ENCODE results near the gene SLC24A4.

SLC24A4 gene

DNA sequence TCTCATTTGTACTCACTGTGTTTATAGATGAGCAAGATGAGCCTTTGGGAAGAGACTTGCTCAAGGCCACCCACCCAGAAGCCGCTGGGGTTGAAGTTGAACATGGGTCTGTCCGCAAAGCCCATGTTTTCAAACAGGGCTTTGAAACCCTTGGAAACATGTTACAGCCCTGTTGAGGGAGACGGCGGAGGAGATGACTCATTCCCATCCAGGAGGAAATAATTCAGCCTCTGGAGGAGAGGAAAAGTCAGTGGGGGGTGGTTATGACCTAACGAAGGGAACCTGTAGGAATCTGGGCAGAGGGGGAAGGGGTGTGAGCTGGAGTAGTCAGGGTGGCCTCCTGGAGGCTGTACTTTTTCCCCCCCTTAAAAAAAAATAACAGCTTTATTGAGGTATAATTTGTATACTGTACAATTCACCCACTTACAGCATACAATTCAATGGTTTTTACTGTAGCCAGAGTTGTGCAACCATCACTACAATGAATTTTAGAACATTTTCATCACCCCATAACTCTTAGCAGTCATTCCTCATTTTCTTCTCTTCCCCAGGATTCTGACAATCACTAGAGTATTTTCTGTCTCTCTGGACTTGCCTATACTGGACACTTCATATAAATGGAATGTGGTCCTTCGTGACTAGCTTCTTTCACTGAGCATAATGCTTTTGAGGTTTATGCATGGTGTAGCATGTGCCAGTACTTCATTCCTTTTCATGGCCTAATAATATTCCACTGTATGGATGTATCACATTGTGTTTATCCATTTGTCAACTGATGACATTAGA, 188.7 kb downstream of the SLC24A4 start:
- Histone ChIP-seq H3K9me3 (ENCODE audit: control insufficient read depth, insufficient read depth, low read length) (no peaks in the 10 kb centered on the region), H3K36me3 (ENCODE audit: insufficient read depth, low read length) (no peaks in the 10 kb centered on the region), H3K9ac (ENCODE audit: low read depth, low read length) (no peak overlapping the region), H3K4me1 (ENCODE audit: insufficient read depth, low read length) (peaks cover 10% of the 10 kb centered on the region)

DNA sequence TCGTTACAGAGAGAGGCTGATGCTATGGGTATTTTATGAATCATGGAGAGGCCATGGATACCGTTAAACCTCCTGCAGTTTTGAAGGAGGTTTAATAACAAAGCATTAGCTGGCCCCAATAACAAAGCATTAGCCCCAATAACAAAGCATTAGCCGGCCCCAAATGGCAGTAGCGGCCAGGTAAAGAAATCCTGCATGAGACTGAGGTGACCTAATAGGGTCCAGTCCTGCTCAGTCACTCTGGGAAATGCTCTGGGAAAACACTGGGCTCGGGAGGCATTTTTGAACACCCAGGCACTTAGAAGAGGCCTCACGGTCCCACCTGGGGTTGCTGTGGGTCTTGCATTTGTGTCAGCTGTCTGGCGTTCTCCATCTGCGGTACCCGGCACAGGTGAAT, 189.8 kb downstream of the SLC24A4 start:
- no peaks in the 10 kb centered on the region for H3K9me3 ChIP-seq (ENCODE audit: control insufficient read depth, insufficient read depth, low read length)
- H3K9ac ChIP-seq (ENCODE audit: low read depth, low read length): peak overlapping the region; percentile 52; the same call in 1 of the 2 replicates
- H3K4me1 ChIP-seq (ENCODE audit: insufficient read depth, low read length): peaks cover 12% of the 10 kb centered on the region
- no peaks in the 10 kb centered on the region for H3K36me3 ChIP-seq (ENCODE audit: insufficient read depth, low read length)

DNA sequence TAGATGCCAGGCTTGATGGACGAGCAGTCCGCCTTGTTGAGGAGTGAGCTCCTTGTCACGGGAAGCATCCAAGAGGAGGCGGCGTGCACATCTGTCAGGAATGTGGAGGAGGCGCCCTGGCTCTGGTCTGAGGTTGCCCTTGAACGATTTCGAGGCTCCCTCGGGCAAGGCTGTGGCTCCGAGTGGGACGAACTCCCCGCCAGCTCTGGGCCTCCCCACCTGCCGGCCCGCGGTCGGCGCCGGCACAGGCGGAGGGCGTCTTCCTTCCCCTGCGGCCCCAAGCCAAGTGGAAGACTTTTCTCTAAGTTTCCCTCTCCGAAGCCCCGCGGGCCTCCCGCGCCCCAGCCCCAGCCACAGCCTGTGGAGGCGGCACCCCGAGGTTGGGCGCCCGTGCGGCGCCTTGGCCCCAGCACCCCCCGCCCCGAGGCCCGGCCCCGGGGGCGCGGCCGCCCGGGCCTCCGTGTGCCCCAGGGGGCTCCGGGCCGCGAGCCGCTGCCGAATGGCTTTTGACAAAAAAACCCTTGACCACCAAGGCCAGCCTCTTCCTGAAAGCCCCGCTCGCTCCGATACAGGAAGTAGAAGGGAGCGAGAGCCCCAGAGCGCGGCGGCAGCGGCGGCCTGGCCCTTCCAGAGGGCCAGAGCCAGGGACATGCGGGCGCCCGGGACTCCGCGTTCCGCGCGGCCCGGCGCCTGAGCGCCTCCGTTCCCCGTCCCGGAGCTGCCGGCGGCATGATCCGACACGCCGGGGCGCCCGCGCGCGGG, 190.4 kb downstream of the SLC24A4 start, which contains the start of gene RIN3:
RIN3 (plus strand) TSS at position 578 of the 762 bp plus-strand sequence; CDS start at position 730, 152 bp downstream.
- Histone ChIP-seq H3K9me3 (ENCODE audit: control insufficient read depth, insufficient read depth, low read length) (no peaks in the 10 kb centered on the region), H3K9ac (ENCODE audit: low read depth, low read length) (peak within 1 kb of the TSS; percentile 52), H3K4me1 (ENCODE audit: insufficient read depth, low read length) (peaks cover 17% of the 10 kb centered on the region), H3K36me3 (ENCODE audit: insufficient read depth, low read length) (no peaks in the 10 kb centered on the region)

DNA sequence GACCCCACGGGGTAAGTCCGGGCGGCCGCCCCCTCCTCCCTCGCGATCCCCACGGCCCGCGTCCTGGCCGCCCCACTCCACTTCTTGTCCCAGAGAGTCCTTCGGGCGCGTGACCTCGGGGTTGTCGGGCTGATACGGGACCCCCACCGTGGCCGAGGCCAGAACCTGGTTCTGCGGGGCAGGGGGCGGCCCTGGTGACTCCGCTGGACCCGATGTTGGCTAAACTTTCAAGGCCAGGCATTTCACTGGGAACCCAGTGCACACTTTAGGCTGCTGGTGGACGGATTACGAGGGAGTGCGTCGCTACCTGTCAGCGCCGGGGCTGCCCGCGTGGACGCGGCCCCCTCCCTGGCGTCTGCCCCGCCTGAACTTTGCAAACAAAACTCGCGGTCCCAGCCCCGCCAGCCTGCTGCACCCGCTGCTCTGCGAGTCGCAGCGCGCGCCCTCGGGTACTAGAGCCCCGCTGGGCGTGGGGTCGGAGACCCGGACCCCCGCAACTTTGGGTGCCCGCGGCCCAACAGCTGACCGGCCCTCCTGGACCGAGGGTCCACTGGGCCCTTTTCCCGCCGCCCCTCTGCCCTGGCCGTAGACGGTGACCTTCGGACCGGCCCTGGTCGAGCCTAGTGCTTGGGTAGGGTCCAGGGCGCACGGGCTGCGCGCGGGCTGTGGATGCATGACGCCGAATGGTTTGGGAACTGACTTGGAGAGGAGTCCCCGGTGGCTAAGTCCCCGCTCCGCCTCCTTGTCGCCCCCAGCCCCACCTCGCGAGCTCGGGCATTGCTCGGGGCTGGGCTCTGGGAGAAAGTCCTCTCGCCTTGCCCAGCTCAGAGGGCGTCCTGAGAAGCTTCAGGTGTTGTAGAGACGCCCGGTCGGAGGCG, 191.2 kb downstream of the SLC24A4 start:
- Histone ChIP-seq H3K9ac (ENCODE audit: low read depth, low read length) (peak overlapping the region; percentile 52; the same call in 1 of the 2 replicates), H3K4me1 (ENCODE audit: insufficient read depth, low read length) (peaks cover 17% of the 10 kb centered on the region), H3K36me3 (ENCODE audit: insufficient read depth, low read length) (no peaks in the 10 kb centered on the region)

DNA sequence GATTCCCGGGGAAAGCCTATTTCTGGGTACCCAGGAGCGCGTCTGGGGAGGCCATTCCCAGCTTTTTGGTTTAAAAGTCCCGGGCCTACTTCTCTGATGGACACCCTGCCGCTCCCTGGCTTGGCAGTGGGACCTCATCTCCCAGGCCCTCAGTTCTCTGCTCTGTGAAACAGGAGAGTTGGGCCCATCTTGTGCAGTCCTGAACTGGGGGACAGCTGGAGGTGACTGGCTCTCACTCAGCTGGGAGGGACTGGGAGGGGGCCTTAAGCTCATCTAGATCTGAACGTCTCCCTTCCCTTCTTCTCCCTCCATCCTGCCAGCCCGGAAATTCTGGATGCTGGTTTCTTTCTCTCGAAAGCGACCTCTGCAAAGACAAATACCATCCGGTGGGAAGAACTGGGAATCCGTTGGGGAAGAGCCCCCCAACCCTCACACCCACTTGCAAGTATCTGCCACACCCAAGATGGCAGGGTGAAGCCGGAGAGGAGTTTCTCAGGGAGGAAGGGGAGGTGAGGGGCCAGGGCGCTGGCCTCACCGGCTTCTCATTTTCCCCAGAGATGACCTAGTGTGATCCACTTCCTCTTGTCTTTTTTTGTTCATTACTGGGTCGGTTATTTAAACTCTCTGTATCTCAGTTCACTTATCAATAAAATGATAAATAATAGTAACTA, 192.0 kb downstream of the SLC24A4 start:
- peak overlapping the region; percentile 52; the same call in 1 of the 2 replicates for H3K9ac ChIP-seq (ENCODE audit: low read depth, low read length)

More for the DNA sequence above, 191.2 kb downstream of the SLC24A4 start:
- H3K9me3 ChIP-seq (ENCODE audit: control insufficient read depth, insufficient read depth, low read length): no peaks in the 10 kb centered on the region

DNA sequence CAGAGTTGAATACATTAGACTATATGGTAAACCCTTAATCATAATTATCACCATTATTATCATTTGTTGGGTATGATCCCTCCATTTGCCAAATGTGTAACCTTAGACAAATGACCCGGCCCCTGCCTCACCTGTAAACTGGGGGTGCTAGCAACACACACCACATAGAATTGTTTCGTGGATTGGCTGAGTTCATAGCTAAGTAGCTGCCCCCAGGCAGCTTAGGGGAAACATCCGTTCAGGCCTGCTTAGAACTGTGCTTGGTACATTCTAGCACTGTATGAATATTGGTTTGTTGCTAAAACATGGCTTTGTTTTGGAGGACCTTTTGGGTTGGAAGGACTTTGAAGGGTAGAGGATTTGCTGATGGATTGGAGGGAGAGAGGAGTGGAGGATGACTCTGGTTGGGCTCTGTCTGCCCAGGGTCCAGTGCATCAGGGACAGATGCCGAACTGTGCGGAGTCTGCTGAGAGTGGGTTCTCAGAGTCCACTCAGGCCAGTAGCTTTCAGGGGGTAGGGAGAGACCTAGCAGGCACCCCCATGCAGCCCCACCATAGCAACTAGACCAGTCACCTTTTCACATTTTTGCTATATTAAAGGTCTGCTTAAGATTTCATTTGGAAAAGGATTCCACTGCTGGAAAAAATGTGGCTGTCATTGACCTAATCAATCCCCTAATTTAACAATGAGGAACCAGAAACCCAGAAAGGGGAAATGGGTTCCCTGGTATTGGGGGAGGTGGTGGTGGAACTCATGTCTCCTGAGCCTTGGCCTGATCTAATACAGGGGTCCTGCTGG, 192.8 kb downstream of the SLC24A4 start:
- H3K4me1 ChIP-seq (ENCODE audit: insufficient read depth, low read length): peaks cover 17% of the 10 kb centered on the region
- no peaks in the 10 kb centered on the region for H3K36me3 ChIP-seq (ENCODE audit: insufficient read depth, low read length)
- H3K9me3 ChIP-seq (ENCODE audit: control insufficient read depth, insufficient read depth, low read length): no peaks in the 10 kb centered on the region
- H3K9ac ChIP-seq (ENCODE audit: low read depth, low read length): no peak overlapping the region

More for the DNA sequence above, 192.0 kb downstream of the SLC24A4 start:
- no peaks in the 10 kb centered on the region for H3K9me3 ChIP-seq (ENCODE audit: control insufficient read depth, insufficient read depth, low read length)
- H3K36me3 ChIP-seq (ENCODE audit: insufficient read depth, low read length): no peaks in the 10 kb centered on the region
- peaks cover 17% of the 10 kb centered on the region for H3K4me1 ChIP-seq (ENCODE audit: insufficient read depth, low read length)

DNA sequence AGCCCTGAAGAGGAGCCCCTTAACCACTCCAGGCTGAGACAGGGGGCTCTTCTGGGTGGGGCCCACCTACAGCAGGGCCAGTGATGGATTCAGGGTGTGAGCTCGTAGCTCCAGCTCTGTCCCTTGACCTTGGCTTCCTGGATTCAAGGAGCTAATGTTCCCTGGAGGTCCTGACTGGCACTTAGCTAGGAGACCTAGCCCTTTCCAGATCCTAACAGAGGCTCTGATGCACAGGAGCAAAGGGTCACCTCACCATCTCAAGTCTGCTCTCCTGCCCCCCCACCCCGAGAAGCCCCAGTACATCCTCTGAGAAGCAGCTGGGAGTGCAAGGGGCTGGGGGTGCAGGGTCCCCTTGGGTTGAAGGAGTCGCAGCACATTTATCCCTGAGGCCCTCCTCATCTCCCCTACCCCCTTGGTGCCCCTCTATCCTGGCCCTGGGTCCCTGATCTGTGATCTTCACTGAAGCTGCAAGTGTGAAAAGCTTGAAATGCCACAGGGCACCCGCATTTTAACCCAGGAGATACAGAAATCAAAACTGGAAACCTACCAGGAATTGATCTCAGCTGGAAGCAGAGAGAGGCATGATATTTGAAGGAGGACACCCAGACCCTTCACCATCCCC, 193.5 kb downstream of the SLC24A4 start:
- H3K9me3 ChIP-seq (ENCODE audit: control insufficient read depth, insufficient read depth, low read length): no peaks in the 10 kb centered on the region
- peaks cover 13% of the 10 kb centered on the region for H3K4me1 ChIP-seq (ENCODE audit: insufficient read depth, low read length)
- H3K9ac ChIP-seq (ENCODE audit: low read depth, low read length): no peak overlapping the region
- no peaks in the 10 kb centered on the region for H3K36me3 ChIP-seq (ENCODE audit: insufficient read depth, low read length)

DNA sequence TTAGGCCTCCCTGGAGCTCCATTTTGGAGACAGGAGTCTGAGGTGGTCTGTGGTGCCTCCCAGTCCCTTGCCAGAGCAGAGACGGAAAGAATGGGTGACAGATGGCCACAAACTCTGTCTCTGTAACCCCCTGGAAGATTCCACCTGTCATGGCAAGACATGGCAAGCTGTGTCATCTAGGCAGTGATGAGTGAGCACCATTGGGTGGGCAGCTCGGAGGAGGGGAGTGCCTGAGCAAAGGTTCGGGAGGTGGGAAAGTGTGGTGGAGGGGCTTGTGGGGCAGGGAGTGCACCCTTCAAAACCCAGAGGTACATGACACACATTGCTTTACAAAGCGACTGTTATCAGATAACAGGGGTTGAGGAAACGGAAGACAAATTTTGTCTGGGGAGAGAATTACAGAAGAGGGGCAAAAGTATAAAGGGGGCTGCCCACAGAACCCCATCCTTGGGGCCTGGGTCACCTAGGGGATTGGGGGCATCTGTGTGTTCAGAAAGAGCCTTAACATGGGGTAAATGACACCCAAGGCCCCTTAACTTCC, 194.1 kb downstream of the SLC24A4 start:
- Histone ChIP-seq H3K9me3 (ENCODE audit: control insufficient read depth, insufficient read depth, low read length) (no peaks in the 10 kb centered on the region), H3K4me1 (ENCODE audit: insufficient read depth, low read length) (peaks cover 7% of the 10 kb centered on the region; the same call in 1 of the 2 replicates), H3K36me3 (ENCODE audit: insufficient read depth, low read length) (no peaks in the 10 kb centered on the region), H3K9ac (ENCODE audit: low read depth, low read length) (no peak overlapping the region)

DNA sequence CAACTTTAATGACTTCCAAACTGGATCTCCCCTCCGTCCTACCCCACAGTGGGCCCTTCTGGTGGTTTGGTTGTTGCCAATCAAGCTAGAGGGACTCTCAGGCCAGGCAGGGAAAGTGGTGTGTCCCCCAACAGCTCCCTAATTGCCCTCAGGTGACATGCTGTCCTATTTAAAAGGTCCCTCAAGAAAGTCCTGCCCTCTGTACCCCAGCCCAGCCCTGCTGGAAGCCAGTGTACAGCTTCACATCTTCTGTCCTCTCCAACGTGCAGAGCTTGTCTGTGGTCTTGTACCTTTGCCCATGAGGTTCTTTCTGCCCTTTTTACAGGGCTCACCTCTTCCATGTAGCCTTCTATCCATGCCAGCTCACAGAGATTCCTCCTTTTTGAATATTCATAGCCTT, 194.8 kb downstream of the SLC24A4 start:
- Histone ChIP-seq H3K4me1 (ENCODE audit: insufficient read depth, low read length) (peaks cover 7% of the 10 kb centered on the region; the same call in 1 of the 2 replicates), H3K36me3 (ENCODE audit: insufficient read depth, low read length) (no peaks in the 10 kb centered on the region), H3K9ac (ENCODE audit: low read depth, low read length) (no peak overlapping the region), H3K9me3 (ENCODE audit: control insufficient read depth, insufficient read depth, low read length) (no peaks in the 10 kb centered on the region)

DNA sequence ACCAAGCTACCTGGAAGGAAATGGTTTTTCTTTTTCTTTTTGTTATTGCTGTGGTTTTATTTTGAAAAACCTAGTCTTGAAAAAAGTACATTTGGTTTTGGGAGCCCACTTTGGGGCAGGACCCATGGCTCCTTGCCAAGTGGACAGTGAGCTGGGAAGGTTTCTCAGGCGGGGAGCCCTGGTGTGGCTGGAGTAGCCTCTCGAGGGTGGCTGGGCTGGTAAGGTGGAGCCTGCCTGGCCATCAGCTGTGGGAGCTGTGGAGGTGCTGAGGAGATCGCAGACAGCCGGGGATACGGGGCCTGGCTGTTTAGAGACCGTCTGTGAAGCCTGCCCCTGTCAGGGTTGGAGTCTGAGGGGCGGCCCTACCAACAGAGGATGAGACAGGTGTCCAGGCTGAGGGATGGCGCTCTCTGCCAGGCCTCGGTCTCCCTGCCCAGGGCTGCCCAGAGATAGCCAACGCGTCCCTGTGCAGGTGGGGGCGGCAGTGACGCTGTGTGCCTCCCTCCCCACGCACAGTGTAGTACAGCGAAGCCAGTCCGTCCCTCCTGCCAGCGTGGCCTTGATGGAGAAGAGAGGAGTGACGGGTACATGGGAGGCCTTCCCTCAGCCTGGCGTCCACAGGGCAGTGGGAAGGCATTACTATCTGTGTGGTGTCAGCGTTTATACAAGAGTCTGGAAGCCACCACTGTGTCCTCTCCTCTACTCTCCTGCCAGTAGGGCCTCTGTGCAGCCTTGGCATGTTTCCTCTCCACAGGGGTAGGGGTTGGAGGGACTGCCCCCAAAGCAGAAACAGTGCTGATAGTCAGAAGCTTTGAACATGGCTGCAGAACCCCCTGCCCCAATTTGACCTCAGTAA, 196.5 kb downstream of the SLC24A4 start:
- peaks cover 7% of the 10 kb centered on the region; the same call in 1 of the 2 replicates for H3K4me1 ChIP-seq (ENCODE audit: insufficient read depth, low read length)
- no peaks in the 10 kb centered on the region for H3K36me3 ChIP-seq (ENCODE audit: insufficient read depth, low read length)
- H3K9me3 ChIP-seq (ENCODE audit: control insufficient read depth, insufficient read depth, low read length): no peaks in the 10 kb centered on the region
- no peak overlapping the region for H3K9ac ChIP-seq (ENCODE audit: low read depth, low read length)

DNA sequence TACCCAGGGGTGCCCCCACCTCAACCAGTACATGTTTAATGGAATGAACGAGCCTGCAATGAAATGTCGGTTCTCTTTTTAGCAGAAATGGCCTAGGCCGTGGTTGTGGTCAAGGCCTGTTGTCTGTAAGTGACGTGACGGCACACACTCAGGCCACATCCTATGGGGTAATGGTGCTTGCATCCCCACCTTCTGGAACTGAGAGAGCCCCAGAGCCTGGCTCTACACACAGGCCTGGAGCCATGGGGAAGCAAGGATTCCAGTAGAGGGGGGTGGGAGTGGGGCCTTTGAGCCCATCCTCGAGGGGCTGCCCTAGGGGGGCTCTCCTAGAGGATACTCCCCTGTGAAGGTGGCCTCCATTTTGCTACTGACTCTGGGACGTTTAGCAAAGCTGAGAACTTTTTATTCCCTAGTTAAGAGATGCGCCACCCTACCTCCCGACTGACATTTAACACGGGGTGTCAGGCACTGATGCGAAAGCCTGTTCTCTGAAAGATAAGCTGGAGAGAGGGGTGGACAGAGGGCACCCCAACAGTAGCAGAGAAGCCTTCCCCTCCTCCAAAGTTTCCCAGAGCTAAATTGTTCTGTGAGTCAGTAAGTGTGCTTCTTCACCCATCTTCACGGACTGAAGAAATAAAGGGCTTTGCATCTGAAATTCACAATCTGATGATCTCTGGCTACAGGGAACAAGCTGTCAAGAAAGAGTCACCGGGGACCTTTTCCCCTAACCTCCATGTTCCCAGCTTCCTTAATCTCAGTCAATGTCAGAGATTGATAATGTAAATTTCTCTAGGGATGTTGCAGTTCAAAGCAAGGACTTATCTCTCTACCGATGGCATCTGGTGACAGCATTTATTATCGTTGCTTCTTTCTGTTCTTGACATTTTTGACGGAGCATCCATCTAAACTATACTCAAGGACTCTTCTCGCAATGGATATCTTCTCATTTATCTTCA, 197.4 kb downstream of the SLC24A4 start:
- Histone ChIP-seq H3K9ac (ENCODE audit: low read depth, low read length) (no peak overlapping the region), H3K4me1 (ENCODE audit: insufficient read depth, low read length) (peaks cover 7% of the 10 kb centered on the region; the same call in 1 of the 2 replicates), H3K9me3 (ENCODE audit: control insufficient read depth, insufficient read depth, low read length) (no peaks in the 10 kb centered on the region), H3K36me3 (ENCODE audit: insufficient read depth, low read length) (no peaks in the 10 kb centered on the region)

All from ES-I3 (cell line).